Natural killer cell treated with Interleukin-12 subunit alpha and Interleukin-12 subunit beta and Interleukin-15 and Interleukin-18, amount 100 ng/mL, for 72 hours (primary cell): ENCODE data around the gene MAP6D1. TPM values are rescaled to one million over a fixed set of nuclear protein-coding genes. Genes with fewer than 3 reads are reported as not detected.
A peak's percentile ranks its signal among the peaks of the same experiment; 100 is the strongest.
"Not testable (repeated sequence)": the region's sequence is repeated elsewhere in the genome, so short reads cannot be mapped to it uniquely, and the experiment has no call there.

Experiments
- ATAC-seq, 2 donors: fragments of 150-1000 bp; cut with Tn5 transposase in 1 of 2; sonication (Bioruptor Pico), chemical (Tn5 transposase) in 1 of 2; 2 replicates each; pipeline ENCODE4 v1.10.0; 2021
- DNase-seq: peaks from one replicate; pipeline ENCODE4 v3.0.0; 2022; ENCODE audit warnings: low spot score
- H3K27ac Mint-ChIP-seq, 2 donors: 1 replicate in 1 of 2; 2 replicates in 1 of 2; pipeline ENCODE4 v1.8.0; 2022; ENCODE audit warnings: mixed read lengths in 2 of 2, mild to moderate bottlenecking in 1 of 2, moderate library complexity in 1 of 2
- H3K27me3 Mint-ChIP-seq, 2 donors: 1 replicate in 1 of 2; 2 replicates in 1 of 2; pipeline ENCODE4 v1.8.0; 2022; ENCODE audit warnings: mixed read lengths in 2 of 2
- H3K36me3 Mint-ChIP-seq: one replicate; pipeline ENCODE4 v1.8.0; 2022; ENCODE audit warnings: mixed read lengths
- H3K4me1 Mint-ChIP-seq, 2 donors: 1 replicate in 1 of 2; 2 replicates in 1 of 2; pipeline ENCODE4 v1.8.0; 2022; ENCODE audit warnings: low read depth in 2 of 2, mixed read lengths in 2 of 2, mild to moderate bottlenecking in 1 of 2
- H3K4me3 Mint-ChIP-seq: one replicate; pipeline ENCODE4 v1.8.0; 2022; ENCODE audit warnings: mixed read lengths
- H3K9me3 Mint-ChIP-seq: 2 replicates; pipeline ENCODE4 v1.8.0; 2022; ENCODE audit warnings: mixed read lengths
- total RNA-seq, 2 donors: library from RNA; stranded (reverse); gene quantifications; one replicate each; pipeline ENCODE4 v1.2.3, GENCODE V29; 2022

MAP6D1 gene
- total RNA-seq, 2 donors from 2014 or later: 2.3 to 2.6 TPM

DNA sequence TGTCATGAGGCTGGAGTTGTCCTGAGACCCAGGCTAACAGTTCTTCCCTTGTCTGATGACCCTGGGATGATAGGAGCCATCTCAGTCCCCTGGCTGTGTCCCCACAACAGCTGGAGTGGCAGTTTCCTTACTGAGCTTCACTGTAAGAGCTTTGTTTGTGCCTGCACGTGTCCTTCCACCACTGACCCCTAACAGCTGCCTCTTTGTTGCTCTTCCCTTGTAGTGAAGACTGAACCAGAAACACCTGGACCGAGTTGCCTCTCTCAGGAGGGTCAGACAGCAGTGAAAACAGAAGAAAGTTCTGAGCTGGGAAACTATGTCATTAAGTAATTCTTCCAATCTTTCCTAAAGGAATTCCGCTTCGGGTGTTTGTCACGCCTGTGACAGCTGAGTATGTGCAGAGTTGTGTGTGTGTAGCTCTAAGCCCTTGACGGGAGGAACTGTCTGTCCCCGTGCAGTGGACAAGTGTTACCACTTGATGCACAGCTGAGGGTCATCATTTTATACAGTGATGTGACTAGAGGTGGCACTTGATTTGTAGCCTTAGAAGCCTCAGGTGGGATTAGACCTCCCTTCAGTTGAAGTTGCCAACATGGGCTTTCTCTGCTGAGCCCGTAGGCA lies 25.0 kb downstream of the MAP6D1 start:
- H3K4me1 Mint-ChIP-seq: no peaks in the 10 kb centered on the region
- peaks cover 15% of the 10 kb centered on the region for H3K36me3 Mint-ChIP-seq
- H3K27me3 Mint-ChIP-seq: no peaks in the 10 kb centered on the region
- no peak overlapping the region for H3K4me3 Mint-ChIP-seq
- H3K9me3 Mint-ChIP-seq: no peaks in the 10 kb centered on the region
- H3K27ac Mint-ChIP-seq: no peak overlapping the region
- DNase-seq (no peak), ATAC-seq (no peak)

DNA sequence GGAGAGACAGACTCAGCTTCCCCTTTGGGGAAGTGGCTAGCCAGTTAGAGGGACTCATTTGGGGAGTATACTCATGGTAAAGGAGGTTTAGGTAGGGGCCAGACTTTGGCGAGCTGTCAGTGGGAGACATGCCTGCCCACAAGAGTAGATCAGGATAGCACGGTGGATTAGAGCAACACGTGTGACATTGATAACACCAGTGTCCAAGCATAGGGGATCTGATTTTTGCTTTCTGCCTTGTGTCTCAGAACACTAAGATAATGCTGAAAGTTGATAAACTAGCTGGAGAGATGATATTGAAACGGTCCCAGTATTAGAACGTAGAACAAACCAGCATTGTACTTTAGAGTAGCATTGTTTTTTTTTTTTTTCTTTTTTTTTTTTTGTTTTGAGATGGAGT lies 25.9 kb downstream of the MAP6D1 start:
- Mint-ChIP-seq H3K27ac (no peak overlapping the region), H3K36me3 (peaks cover 15% of the 10 kb centered on the region), H3K9me3 (no peaks in the 10 kb centered on the region), H3K4me3 (no peak overlapping the region), H3K4me1 (no peaks in the 10 kb centered on the region), H3K27me3 (no peaks in the 10 kb centered on the region)
- ATAC-seq: no peak
- DNase-seq: no peak

DNA sequence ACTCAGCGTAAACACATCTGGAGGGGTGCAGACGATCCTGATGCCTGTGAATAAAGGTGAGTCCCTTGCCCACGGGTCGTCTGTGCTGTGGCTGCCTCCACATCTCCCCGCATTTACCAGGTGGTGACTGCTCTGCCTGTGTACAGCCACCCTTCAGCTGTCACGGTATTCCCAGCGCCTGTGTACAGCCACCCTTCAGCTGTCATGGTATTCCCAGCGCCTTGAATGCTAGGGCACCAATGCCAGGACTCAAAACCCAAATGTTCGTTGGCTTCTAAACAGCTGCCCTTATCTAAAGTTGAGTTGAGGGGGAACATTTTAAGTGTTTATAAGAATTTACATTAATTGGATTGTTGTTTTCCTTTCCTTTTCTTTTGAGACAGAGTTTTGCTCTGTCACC lies 27.4 kb downstream of the MAP6D1 start:
- Mint-ChIP-seq H3K9me3 (no peaks in the 10 kb centered on the region), H3K4me1 (no peaks in the 10 kb centered on the region), H3K36me3 (peaks cover 10% of the 10 kb centered on the region), H3K27ac (no peak overlapping the region), H3K27me3 (no peaks in the 10 kb centered on the region), H3K4me3 (no peak overlapping the region)
- ATAC-seq (no peak), DNase-seq (no peak)

DNA sequence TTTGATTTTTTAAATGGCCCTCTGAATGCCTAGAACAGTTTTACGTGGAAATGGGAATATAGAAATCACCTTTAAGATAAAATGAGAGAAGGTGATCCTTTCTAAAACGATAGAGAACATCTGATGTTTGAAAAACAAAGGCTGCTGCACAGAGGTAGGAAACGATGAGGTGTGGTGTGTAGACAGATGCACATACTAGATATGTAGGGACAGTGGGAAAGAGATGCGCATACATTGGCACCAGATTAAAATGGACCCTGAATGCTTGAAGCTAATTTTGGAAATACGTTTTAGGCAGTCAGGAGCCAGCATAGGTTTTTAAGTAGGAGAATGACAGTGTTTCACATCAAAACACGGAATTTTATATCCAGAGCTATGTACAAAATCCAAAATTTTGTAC lies 29.0 kb downstream of the MAP6D1 start:
- H3K9me3 Mint-ChIP-seq: no peaks in the 10 kb centered on the region
- H3K27me3 Mint-ChIP-seq: no peaks in the 10 kb centered on the region
- ATAC-seq (no peak), DNase-seq (no peak)
- H3K4me3 Mint-ChIP-seq: no peak overlapping the region
- H3K27ac Mint-ChIP-seq: no peak overlapping the region
- H3K4me1 Mint-ChIP-seq: no peaks in the 10 kb centered on the region
- peaks cover 10% of the 10 kb centered on the region for H3K36me3 Mint-ChIP-seq

DNA sequence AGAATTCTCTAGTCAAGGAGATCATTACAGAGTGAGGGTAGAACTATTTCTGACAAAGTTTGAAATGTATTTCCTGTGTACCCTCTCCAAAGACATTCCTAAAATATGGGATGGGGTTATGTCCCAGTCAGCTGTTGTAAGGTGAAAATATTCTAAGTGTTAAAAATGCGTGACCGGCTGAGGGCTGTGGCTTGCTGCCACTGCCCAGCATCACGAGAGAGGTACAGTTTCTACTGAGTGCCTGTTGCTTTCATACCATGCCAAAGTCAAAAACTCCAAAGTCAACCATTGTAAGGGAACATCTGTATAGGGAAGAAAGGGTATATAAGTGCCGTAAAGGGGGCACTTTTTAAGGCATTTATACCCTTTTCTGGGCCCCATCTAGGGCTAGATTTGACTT lies 30.9 kb downstream of the MAP6D1 start:
- Mint-ChIP-seq H3K4me3 (no peak overlapping the region), H3K27me3 (no peaks in the 10 kb centered on the region), H3K9me3 (no peaks in the 10 kb centered on the region), H3K27ac (peak overlapping the region in 1 of 2 donors; percentile 29), H3K4me1 (no peaks in the 10 kb centered on the region), H3K36me3 (peaks cover 21% of the 10 kb centered on the region)
- no peak for ATAC-seq
- DNase-seq: no peak

GRCh38 chr3:183792976-183793375 lies 32.4 kb downstream of the MAP6D1 start:
- H3K36me3 Mint-ChIP-seq: peaks cover 20% of the 10 kb centered on the region
- no peak overlapping the region for H3K27ac Mint-ChIP-seq
- no peaks in the 10 kb centered on the region for H3K27me3 Mint-ChIP-seq
- DNase-seq (no peak), ATAC-seq (no peak)
- H3K4me3 Mint-ChIP-seq: no peak overlapping the region
- H3K9me3 Mint-ChIP-seq: no peaks in the 10 kb centered on the region
- no peaks in the 10 kb centered on the region for H3K4me1 Mint-ChIP-seq

DNA sequence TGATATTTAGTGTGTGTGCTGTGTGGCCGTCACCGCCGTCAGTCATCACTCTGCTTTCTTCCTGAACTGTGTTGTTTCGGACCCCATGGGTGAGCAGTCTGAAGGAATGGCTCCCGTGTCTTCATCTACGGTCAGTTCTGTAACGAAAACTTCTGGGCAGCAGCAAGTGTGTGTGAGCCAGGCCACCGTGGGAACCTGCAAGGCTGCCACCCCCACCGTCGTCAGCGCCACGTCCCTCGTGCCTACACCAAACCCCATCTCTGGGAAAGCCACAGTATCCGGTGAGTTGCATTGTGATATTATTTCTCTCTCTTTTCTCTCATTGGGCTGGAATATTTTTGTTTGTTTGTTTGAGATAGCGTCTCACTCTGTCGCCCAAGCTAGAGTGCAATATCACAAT lies 34.7 kb downstream of the MAP6D1 start:
- H3K27ac Mint-ChIP-seq: no peak overlapping the region
- no peaks in the 10 kb centered on the region for H3K27me3 Mint-ChIP-seq
- no peaks in the 10 kb centered on the region for H3K4me1 Mint-ChIP-seq
- peaks cover 25% of the 10 kb centered on the region for H3K36me3 Mint-ChIP-seq
- H3K9me3 Mint-ChIP-seq: no peaks in the 10 kb centered on the region
- DNase-seq: no peak
- ATAC-seq: no peak
- no peak overlapping the region for H3K4me3 Mint-ChIP-seq

- no peak for ATAC-seq
- Mint-ChIP-seq H3K36me3 (peaks cover 25% of the 10 kb centered on the region), H3K4me3 (no peak overlapping the region)
These were observed 35.6 kb downstream of the MAP6D1 start for GRCh38 chr3:183789826-183790225.

GRCh38 chr3:183784503-183784902 lies 40.9 kb downstream of the MAP6D1 start:
- not testable (repeated sequence) for H3K9me3 Mint-ChIP-seq, DNase-seq, H3K27me3 Mint-ChIP-seq, H3K27ac Mint-ChIP-seq, ATAC-seq, H3K4me3 Mint-ChIP-seq, H3K4me1 Mint-ChIP-seq
- peaks cover 13% of the 10 kb centered on the region for H3K36me3 Mint-ChIP-seq

More at GRCh38 chr3:183789826-183790225, 35.6 kb downstream of the MAP6D1 start:
- Mint-ChIP-seq H3K27me3 (no peaks in the 10 kb centered on the region), H3K27ac (no peak overlapping the region), H3K4me1 (no peaks in the 10 kb centered on the region), H3K9me3 (no peaks in the 10 kb centered on the region)
- DNase-seq: no peak

- no peak overlapping the region for H3K4me3 Mint-ChIP-seq
- no peak for DNase-seq
These were observed 42.7 kb downstream of the MAP6D1 start for GRCh38 chr3:183782576-183783276.

DNA sequence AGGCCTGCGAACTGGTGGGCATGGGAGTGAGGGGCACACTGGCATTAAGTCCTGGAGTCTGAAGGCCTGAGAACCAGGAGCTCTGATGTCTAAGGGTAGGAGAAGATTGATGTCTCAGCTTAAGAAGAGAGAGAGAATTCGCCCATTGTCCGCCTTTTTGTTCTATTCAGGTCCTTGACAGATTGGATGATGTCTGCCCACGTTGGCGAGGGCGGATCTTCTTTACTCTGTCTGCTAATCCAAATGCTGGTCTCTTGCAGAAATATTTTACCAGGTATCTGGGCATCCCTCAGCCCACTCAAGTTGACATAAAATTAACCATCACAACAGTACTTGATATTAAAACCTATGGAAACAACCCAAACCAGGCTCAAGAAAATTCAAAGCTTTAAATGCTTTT lies 44.1 kb downstream of the MAP6D1 start:
- H3K4me3 Mint-ChIP-seq: no peak overlapping the region
- H3K27me3 Mint-ChIP-seq: no peaks in the 10 kb centered on the region
- peaks cover 11% of the 10 kb centered on the region for H3K36me3 Mint-ChIP-seq
- no peak overlapping the region for H3K27ac Mint-ChIP-seq
- no peak for ATAC-seq
- DNase-seq: no peak
- H3K4me1 Mint-ChIP-seq: no peaks in the 10 kb centered on the region
- no peaks in the 10 kb centered on the region for H3K9me3 Mint-ChIP-seq

More at GRCh38 chr3:183782576-183783276, 42.7 kb downstream of the MAP6D1 start:
- peaks cover 5% of the 10 kb centered on the region for H3K36me3 Mint-ChIP-seq
- no peaks in the 10 kb centered on the region for H3K9me3 Mint-ChIP-seq
- no peaks in the 10 kb centered on the region for H3K27me3 Mint-ChIP-seq
- no peak for ATAC-seq
- H3K4me1 Mint-ChIP-seq: no peaks in the 10 kb centered on the region
- no peak overlapping the region for H3K27ac Mint-ChIP-seq

- H3K4me1 Mint-ChIP-seq: no peaks in the 10 kb centered on the region
- ATAC-seq (no peak), DNase-seq (no peak)
- peaks cover 12% of the 10 kb centered on the region for H3K36me3 Mint-ChIP-seq
- H3K27ac Mint-ChIP-seq: no peak overlapping the region
- H3K27me3 Mint-ChIP-seq: no peaks in the 10 kb centered on the region
- H3K9me3 Mint-ChIP-seq: no peaks in the 10 kb centered on the region
- H3K4me3 Mint-ChIP-seq: no peak overlapping the region
These were observed 45.4 kb downstream of the MAP6D1 start for GRCh38 chr3:183779896-183780465.

DNA sequence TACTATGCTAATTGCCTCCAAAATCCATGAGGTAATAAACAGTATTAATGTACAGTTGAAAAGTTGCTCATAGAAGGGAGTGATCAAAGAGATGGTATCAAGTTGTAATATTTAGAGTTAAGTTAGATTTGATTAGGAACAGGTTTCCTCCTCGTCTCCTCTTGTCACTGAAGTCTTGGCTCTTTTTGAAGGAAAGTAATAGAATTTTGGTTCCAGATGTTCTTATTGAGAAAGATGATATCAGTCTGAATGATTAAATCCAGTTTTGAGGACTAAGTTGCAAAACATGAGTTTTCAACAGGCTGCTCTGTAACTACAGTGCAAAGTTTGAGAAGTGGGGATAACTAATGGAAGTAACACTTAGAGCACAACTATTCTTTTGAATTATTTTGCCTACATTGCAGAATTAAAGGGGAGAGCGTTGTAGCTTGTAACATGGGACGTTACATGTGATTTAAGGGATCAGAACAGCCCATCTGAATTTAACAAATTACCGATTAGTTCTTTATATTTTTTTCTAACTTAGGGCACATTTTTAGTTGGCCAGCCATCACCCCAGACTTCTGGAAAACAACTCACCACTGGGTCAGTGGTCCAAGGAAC lies 48.3 kb downstream of the MAP6D1 start:
- Mint-ChIP-seq H3K4me3 (no peak overlapping the region), H3K27me3 (no peaks in the 10 kb centered on the region), H3K27ac (no peak overlapping the region), H3K9me3 (no peaks in the 10 kb centered on the region), H3K4me1 (no peaks in the 10 kb centered on the region), H3K36me3 (peaks cover 22% of the 10 kb centered on the region)
- DNase-seq (no peak), ATAC-seq (no peak)

- peaks cover 22% of the 10 kb centered on the region for H3K36me3 Mint-ChIP-seq
- not testable (repeated sequence) for H3K27me3 Mint-ChIP-seq, H3K27ac Mint-ChIP-seq, H3K4me1 Mint-ChIP-seq, H3K9me3 Mint-ChIP-seq, H3K4me3 Mint-ChIP-seq, ATAC-seq, DNase-seq
These were observed 48.9 kb downstream of the MAP6D1 start for GRCh38 chr3:183776451-183776850.
